K562 (cell line): ENCODE data around the gene GJC2. TPM values are rescaled to one million over a fixed set of nuclear protein-coding genes. Genes with fewer than 3 reads are reported as not detected.

Source experiments
- ATAC-seq: fragments of 200-7000 bp; cut with Tn5 transposase; 3 replicates; pipeline ENCODE4 v1.9.1; 2020; ENCODE audit warnings: moderate library complexity
- BruUV-seq: library from RNA; stranded (reverse); fragments of 400-500 nt; replicated peaks from 2 replicates; lab custom pipeline; 2021; lab: Mats Ljungman, UMichigan
- CTCF ChIA-PET: fragments of 300-600 bp; formaldehyde crosslinking; extraction: SDS; loops from one replicate; lab custom pipeline; 2021; ENCODE audit warnings: low intra/inter-chr PET ratio; lab: Yijun Ruan, JAX
- POLR2A ChIA-PET: fragments of 300-600, 350-650 bp; sonication (Branson Sonifier 250); formaldehyde crosslinking; extraction: SDS; loops from one replicate; lab custom pipeline; 2021; ENCODE audit warnings: antibody characterized with exemption, inconsistent platforms; lab: Yijun Ruan, JAX
- DNase-seq, 4 experiments: peaks; one replicate each; pipeline versions ENCODE4 v3.0.0 to v3.0.0-alpha.2; 2011 to 2018; ENCODE audit warnings: low spot score in 3 of 4, mixed read lengths in 3 of 4; ENCODE audit errors: extremely low read depth in 1 of 4
- FAIRE-seq: peaks from 2 replicates; lab custom pipeline; 2011; peaks lifted over from hg19 to GRCh38; lab: Jason Lieb, UNC
- H2AFZ ChIP-seq: 2 replicates; pipeline ENCODE4 v1.6.0; 2011; ENCODE audit warnings: low read depth, low read length, control low read depth, inconsistent platforms
- H3K27ac ChIP-seq: fragments of 200-600 bp; 3 replicates; pipeline ENCODE4 v1.8.0; 2011; ENCODE audit warnings: low read depth, mild to moderate bottlenecking, control low read depth, inconsistent platforms, low read length, moderate library complexity, mixed read lengths; ENCODE audit errors: extremely low read depth
- H3K27me3 ChIP-seq, 2 experiments: fragments of 300-600 bp in 1 of 2; 2 replicates in 1 of 2; 3 replicates in 1 of 2; pipeline versions ENCODE4 v1.6.0 to v1.8.0; 2011; ENCODE audit warnings: inconsistent platforms in 2 of 2, low read length in 2 of 2, mild to moderate bottlenecking in 1 of 2, mixed read lengths in 1 of 2, moderate library complexity in 1 of 2; ENCODE audit not compliant: control insufficient read depth in 2 of 2, insufficient read depth in 2 of 2
- H3K36me3 ChIP-seq: fragments of 300-600 bp; 3 replicates; pipeline ENCODE4 v1.8.0; 2011; ENCODE audit warnings: mild to moderate bottlenecking, low read length, inconsistent platforms; ENCODE audit not compliant: control insufficient read depth, insufficient read depth
- H3K4me1 ChIP-seq, 2 experiments: fragments of 200-600 bp in 1 of 2; replicated peaks in 1 of 2; 2 replicates in 1 of 2; 3 replicates in 1 of 2; pipeline versions ENCODE4 v1.5.1 to v1.8.0; 2011; ENCODE audit warnings: inconsistent platforms in 2 of 2, low read length in 2 of 2, mild to moderate bottlenecking in 1 of 2, mixed read lengths in 1 of 2, moderate library complexity in 1 of 2; ENCODE audit not compliant: control insufficient read depth in 2 of 2, insufficient read depth in 2 of 2
- H3K4me2 ChIP-seq: 2 replicates; pipeline ENCODE4 v1.6.1; 2011; ENCODE audit warnings: low read length, control low read depth, inconsistent platforms, mixed read lengths; ENCODE audit not compliant: insufficient read depth
- H3K4me3 ChIP-seq: fragments of 200-600 bp; sonication (generic), shearing (Covaris generic); 2 replicates; pipeline ENCODE4 v1.5.1; 2016; ENCODE audit warnings: control low read depth, inconsistent platforms
- H3K79me2 ChIP-seq: fragments of 200-600 bp; 3 replicates; pipeline ENCODE4 v1.8.0; 2011; ENCODE audit warnings: low read length, inconsistent platforms; ENCODE audit not compliant: control insufficient read depth, insufficient read depth
- H3K9ac ChIP-seq, 2 experiments: 2 replicates each; pipeline versions ENCODE4 v1.6.0 to v1.6.1; 2011; ENCODE audit warnings: low read depth in 2 of 2, low read length in 2 of 2, control low read depth in 1 of 2, inconsistent platforms in 1 of 2, mild to moderate bottlenecking in 1 of 2, mixed read lengths in 1 of 2; ENCODE audit not compliant: insufficient read depth in 1 of 2
- H3K9me1 ChIP-seq: one replicate; pipeline ENCODE4 v1.6.0; 2011; ENCODE audit warnings: inconsistent platforms, mild to moderate bottlenecking, low read length, moderate library complexity; ENCODE audit not compliant: control insufficient read depth, insufficient read depth
- H3K9me3 ChIP-seq: replicated peaks from 2 replicates; pipeline ENCODE4 v1.5.1; 2011; ENCODE audit warnings: low read depth, low read length, inconsistent platforms; ENCODE audit not compliant: control insufficient read depth, insufficient read depth
- H4K20me1 ChIP-seq: replicated peaks from 2 replicates; pipeline ENCODE4 v1.6.1; 2011; ENCODE audit warnings: low read length, inconsistent platforms, mixed read lengths; ENCODE audit not compliant: control insufficient read depth, insufficient read depth
- CREB1 ChIP-seq, 2 experiments: sonication (generic) in 1 of 2; formaldehyde crosslinking in 1 of 2; IDR thresholded peaks; 2 replicates each; pipeline versions ENCODE4 v1.6.1 to v1.8.0; 2012 to 2022; ENCODE audit warnings: inconsistent platforms in 1 of 2, mild to moderate bottlenecking in 1 of 2, missing genetic modification reagents in 1 of 2, moderate library complexity in 1 of 2
- HBP1 ChIP-seq: fragments of 450-650 bp; formaldehyde crosslinking; IDR thresholded peaks from 2 replicates; pipeline ENCODE4 v1.4.0; 2022; ENCODE audit warnings: missing genetic modification characterization
- L3MBTL2 ChIP-seq: fragments of 450-650 bp; IDR thresholded peaks from 2 replicates; pipeline ENCODE4 v1.6.1; 2016; ENCODE audit warnings: mild to moderate bottlenecking, moderate library complexity
- NONO ChIP-seq, 2 experiments: fragments of 200-400 bp in 1 of 2; fragments of 450-650 bp in 1 of 2; formaldehyde crosslinking in 1 of 2; IDR thresholded peaks; 2 replicates each; pipeline ENCODE4 v1.6.1; 2017; ENCODE audit warnings: low read depth in 2 of 2, mild to moderate bottlenecking in 2 of 2, moderate library complexity in 2 of 2, low read length in 1 of 2
- PHB2 ChIP-seq: fragments of 450-650 bp; IDR thresholded peaks from 2 replicates; pipeline ENCODE4 v1.6.1; 2017; ENCODE audit warnings: low read depth
- REST ChIP-seq, 2 experiments: fragments of 450-650 bp; formaldehyde crosslinking in 1 of 2; IDR thresholded peaks; 2 replicates each; pipeline versions ENCODE4 v1.4.0 to v1.6.1; 2014 to 2020; ENCODE audit warnings: mild to moderate bottlenecking in 2 of 2, borderline replicate concordance in 1 of 2, low read depth in 1 of 2
- ZNF316 ChIP-seq: fragments of 450-650 bp; IDR thresholded peaks from 2 replicates; pipeline ENCODE4 v1.6.1; 2016
- WGBS: fragments of 100-300 bp; shearing (Covaris generic); methylation state at CpG from one replicate; pipeline ENCODE4 v1.1.6; 2016; ENCODE audit warnings: low coverage, mixed read lengths; ENCODE audit not compliant: insufficient coverage; ENCODE audit errors: missing lambda C conversion rate; 5-methylcytosine and 5-hydroxymethylcytosine counted together
- in situ Hi-C: fragments of 300-500 bp; cut with MboI; formaldehyde crosslinking; loops from 4 replicates; pipeline ENCODE4 v1.15.0; 2018; ENCODE audit warnings: inconsistent platforms, mixed read lengths
- intact Hi-C: fragments of 100-400 bp; cut with micrococcal nuclease; formaldehyde crosslinking; loops from 2 replicates; pipeline ENCODE4 v1.14.2; 2022
- polyA plus RNA-seq, 8 experiments: library from polyadenylated mRNA; depleted of rRNA in 4 of 8; stranded (reverse) in 5 of 8; unstranded in 3 of 8; fragments of >200 nt; fragmentation: Nextera tagmentation in 2 of 8; fragmentation: Illumina TruSeq in 1 of 8; extraction: Ambion mirVana in 2 of 8; extraction: Trizol in 1 of 8; gene quantifications; 2 replicates each; pipeline versions ENCODE4 v1.2.1 to v1.2.3, GENCODE V29; 2011 to 2014; ENCODE audit warnings: inconsistent platforms in 1 of 8, missing spikeins in 1 of 8
- total RNA-seq, 7 experiments: library from RNA; depleted of rRNA in 6 of 7; stranded (reverse); fragments of >200 nt in 6 of 7; fragmentation: Illumina TruSeq in 2 of 7; extraction: Trizol in 2 of 7; gene quantifications; 2 replicates each; pipeline versions ENCODE4 v1.2.1 to v1.2.3, GENCODE V29; 2011 to 2021; ENCODE audit warnings: low replicate concordance in 1 of 7

GJC2 gene
- total and polyA plus RNA-seq, 9 of the 15 experiments (the other 6 are each of a cell fraction or from before 2014, with no cell fraction given) = 0.03 to 0.62 (median 0.11) TPM; not detected in 2

- peaks cover under 1 to 8% of the 10 kb centered on the region in 2 experiments; a peak in 4 of 5 replicates for H3K4me1 ChIP-seq
- no peaks in the 10 kb centered on the region for H4K20me1 ChIP-seq
- DNase-seq = no peak
- intact Hi-C loops (loop anchor here (5.0 kb wide), 1 partner anchor 52 kb away; no protein-coding TSS in a partner anchor), in situ Hi-C loops (no loop called here)
- WGBS = 30% methylated on average over 7 of the region's 7 CpGs
- ChIA-PET POLR2A (interaction anchor here (0.6 to 1.2 kb wide), 3 partner anchors 10 to 44 kb away, joined by 3 to 7 read pairs (median 3); partner anchors contain the start of gene GUK1), CTCF (no interaction called here)
- H3K4me3 ChIP-seq = no peak overlapping the region
- no peaks in the 10 kb centered on the region for H3K9me3 ChIP-seq
- H3K27ac ChIP-seq = no peak overlapping the region
- H3K9me1 ChIP-seq = no peaks in the 10 kb centered on the region
- H3K27me3 ChIP-seq = no peaks in the 10 kb centered on the region
- H3K36me3 ChIP-seq = no peaks in the 10 kb centered on the region
- FAIRE-seq = no peak
- H3K4me2 ChIP-seq = no peak overlapping the region
- TF ChIP-seq ZNF316 (no peak), REST (IDR thresholded peaks at IDR 0.05; ENCODE audit: borderline replicate concordance) (0 out of 2 replicates have a peak, but pooled peaks have one; percentile 8), REST (CRISPR knock-in tag; IDR thresholded peaks at IDR 0.05; ENCODE audit: low read depth) (no peak), CREB1 (IDR thresholded peaks at IDR 0.05) (no peak), CREB1 (CRISPR knock-in tag; IDR thresholded peaks at IDR 0.05) (no peak), HBP1 (CRISPR knock-in tag) (no peak), PHB2 (no peak), NONO (IDR thresholded peaks at IDR 0.05; ENCODE audit: low read depth in 2 of 2, low read length in 1 of 2) (no peak), L3MBTL2 (0 out of 2 replicates have a peak, but pooled peaks have one; percentile 17)
- H3K79me2 ChIP-seq = no peaks in the 10 kb centered on the region
- no peak for ATAC-seq
- H2AFZ ChIP-seq = no peak overlapping the region
- no peak overlapping the region for H3K9ac ChIP-seq
- BruUV-seq = no TSS peak
Observed at GRCh38 chr1:228184152-228184551, 34.4 kb downstream of the GJC2 start.
